SK-N-MC (cell line): ENCODE data around the gene FAIM.
"Not testable (repeated sequence)": the region's sequence is repeated elsewhere in the genome, so short reads cannot be mapped to it uniquely, and the experiment has no call there.

ENCODE experiments used
- EZH2 ChIP-seq: fragments of 200-600 bp; sonication (generic); IDR thresholded peaks from one replicate; pipeline ENCODE4 v1.6.1; 2017; ENCODE audit warnings: antibody characterized with exemption
- FOXP2 ChIP-seq: optimal IDR thresholded peaks from 2 replicates; pipeline ENCODE3; 2011; ENCODE audit warnings: mild to moderate bottlenecking, moderate library complexity; ENCODE audit not compliant: insufficient read depth; ENCODE audit errors: extremely low read length, control extremely low read depth
- POLR2AphosphoS5 ChIP-seq: IDR thresholded peaks from 2 replicates; pipeline ENCODE4 v1.6.1; 2012; ENCODE audit warnings: mild to moderate bottlenecking, low read depth, low read length, borderline replicate concordance

DNA sequence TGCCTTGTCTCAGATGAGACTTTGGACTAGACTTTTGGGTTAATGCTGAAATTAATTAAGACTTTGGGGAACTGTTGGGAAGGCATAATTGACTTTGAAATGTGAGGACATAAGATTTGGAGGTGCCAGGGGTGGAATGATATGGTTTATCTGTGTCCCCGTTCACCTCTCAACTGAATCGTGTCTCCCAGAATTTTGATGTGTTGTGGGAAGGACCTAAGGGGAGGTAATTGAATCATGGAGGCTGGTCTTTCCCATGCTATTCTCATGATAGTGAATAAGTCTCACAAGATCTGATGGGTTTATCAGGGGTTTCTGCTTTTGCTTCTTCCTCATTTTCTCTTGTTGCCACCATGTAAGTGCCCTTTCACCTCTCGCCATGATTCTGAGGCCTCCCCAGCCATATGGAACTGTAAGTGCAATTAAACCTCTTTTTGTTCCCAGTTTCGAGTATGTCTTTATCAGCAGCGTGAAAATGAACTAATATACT lies 4.4 kb upstream of the FAIM start:
- TF ChIP-seq EZH2, POLR2AphosphoS5, FOXP2: not testable (repeated sequence)
